Vagina (tissue), 2 donors: Measurements from ENCODE around the gene MECP2.

Experiments used
- POLR2A ChIP-seq, 2 donors: fragments of 450-650 bp; IDR thresholded peaks; one replicate each; pipeline ENCODE4 v1.6.1; 2017; ENCODE audit warnings: antibody characterized with exemption in 2 of 2, mild to moderate bottlenecking in 2 of 2, moderate library complexity in 2 of 2
- TF ChIP-seq, protein P1 (sequence below), 3 experiments: fragments of 450-650 bp in 2 of 3; fragments of 200-600 bp in 1 of 3; sonication (generic) in 1 of 3; IDR thresholded peaks; one replicate each; pipeline ENCODE4 v1.5.1; 2017 to 2019; ENCODE audit warnings: antibody characterized with exemption in 3 of 3, mild to moderate bottlenecking in 2 of 3, moderate library complexity in 2 of 3

DNA sequence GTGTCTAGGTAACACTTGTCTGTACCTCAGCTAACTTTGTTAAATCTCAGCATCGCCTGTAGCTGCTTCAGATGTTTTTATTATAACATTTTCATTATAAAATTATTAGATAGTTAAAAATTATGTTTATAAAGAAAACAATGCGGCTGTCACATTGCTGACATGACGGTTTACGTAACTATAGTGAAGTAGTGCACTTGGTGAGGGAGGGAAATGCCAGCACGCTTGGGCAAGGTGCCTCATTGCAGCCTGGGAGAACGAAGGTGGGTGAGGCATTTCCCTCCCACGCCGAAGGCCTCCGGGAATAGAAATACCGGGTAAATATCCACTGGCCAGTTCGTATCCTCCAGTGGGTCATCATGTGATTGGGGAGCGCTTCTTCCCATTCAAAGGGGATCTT is 109.0 kb downstream of the MECP2 start:
- TF ChIP-seq, protein P1, sequence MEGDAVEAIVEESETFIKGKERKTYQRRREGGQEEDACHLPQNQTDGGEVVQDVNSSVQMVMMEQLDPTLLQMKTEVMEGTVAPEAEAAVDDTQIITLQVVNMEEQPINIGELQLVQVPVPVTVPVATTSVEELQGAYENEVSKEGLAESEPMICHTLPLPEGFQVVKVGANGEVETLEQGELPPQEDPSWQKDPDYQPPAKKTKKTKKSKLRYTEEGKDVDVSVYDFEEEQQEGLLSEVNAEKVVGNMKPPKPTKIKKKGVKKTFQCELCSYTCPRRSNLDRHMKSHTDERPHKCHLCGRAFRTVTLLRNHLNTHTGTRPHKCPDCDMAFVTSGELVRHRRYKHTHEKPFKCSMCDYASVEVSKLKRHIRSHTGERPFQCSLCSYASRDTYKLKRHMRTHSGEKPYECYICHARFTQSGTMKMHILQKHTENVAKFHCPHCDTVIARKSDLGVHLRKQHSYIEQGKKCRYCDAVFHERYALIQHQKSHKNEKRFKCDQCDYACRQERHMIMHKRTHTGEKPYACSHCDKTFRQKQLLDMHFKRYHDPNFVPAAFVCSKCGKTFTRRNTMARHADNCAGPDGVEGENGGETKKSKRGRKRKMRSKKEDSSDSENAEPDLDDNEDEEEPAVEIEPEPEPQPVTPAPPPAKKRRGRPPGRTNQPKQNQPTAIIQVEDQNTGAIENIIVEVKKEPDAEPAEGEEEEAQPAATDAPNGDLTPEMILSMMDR (IDR thresholded peaks at IDR 0.05), result no peak
- TF ChIP-seq POLR2A (IDR thresholded peaks at IDR 0.05), result no peak
